Trophoblast cell (in vitro differentiated cells and primary cell): ENCODE results near the gene MNX1.

Experiments used
- DNase-seq, 2 donors: peaks; one replicate each; pipeline ENCODE4 v3.0.0-alpha.2; 2016
- H2AFZ ChIP-seq: 2 replicates; pipeline ENCODE4 v1.6.1; 2013; ENCODE audit warnings: low read length, moderate library complexity, mild to moderate bottlenecking; ENCODE audit not compliant: insufficient read depth, poor library complexity
- H2AK5ac ChIP-seq: 2 replicates; pipeline ENCODE4 v1.6.1; 2013; ENCODE audit warnings: mild to moderate bottlenecking, low read length
- H2BK120ac ChIP-seq: 2 replicates; pipeline ENCODE4 v1.6.1; 2013; ENCODE audit warnings: low read length, mild to moderate bottlenecking, moderate library complexity; ENCODE audit not compliant: insufficient read depth, poor library complexity
- H2BK12ac ChIP-seq: 2 replicates; pipeline ENCODE4 v1.6.1; 2013; ENCODE audit warnings: mild to moderate bottlenecking, low read length, moderate library complexity
- H2BK5ac ChIP-seq: 2 replicates; pipeline ENCODE4 v1.6.1; 2013; ENCODE audit warnings: low read length, low read depth, moderate library complexity, mild to moderate bottlenecking; ENCODE audit not compliant: poor library complexity
- H3K14ac ChIP-seq: 2 replicates; pipeline ENCODE4 v1.6.1; 2013; ENCODE audit warnings: mild to moderate bottlenecking, low read length
- H3K18ac ChIP-seq: 2 replicates; pipeline ENCODE4 v1.6.1; 2013; ENCODE audit warnings: mild to moderate bottlenecking, low read length
- H3K23ac ChIP-seq: 2 replicates; pipeline ENCODE4 v1.6.1; 2013; ENCODE audit warnings: low read length
- H3K27ac ChIP-seq: 2 replicates; pipeline ENCODE4 v1.5.1; 2013; ENCODE audit warnings: low read depth, mild to moderate bottlenecking, inconsistent platforms, low read length, moderate library complexity
- H3K27me3 ChIP-seq: 2 replicates; pipeline ENCODE4 v1.6.1; 2013; ENCODE audit warnings: inconsistent platforms, mild to moderate bottlenecking, low read length, moderate library complexity; ENCODE audit not compliant: insufficient read depth
- H3K36me3 ChIP-seq, 2 experiments: 1 replicate in 1 of 2; 2 replicates in 1 of 2; pipeline ENCODE4 v1.6.1; 2013; ENCODE audit warnings: low read length in 2 of 2, mild to moderate bottlenecking in 2 of 2, moderate library complexity in 1 of 2; ENCODE audit not compliant: insufficient read depth in 2 of 2, control insufficient read depth in 1 of 2
- H3K4ac ChIP-seq: 2 replicates; pipeline ENCODE4 v1.6.1; 2013; ENCODE audit warnings: low read depth, mild to moderate bottlenecking, low read length, moderate library complexity
- H3K4me1 ChIP-seq, 2 experiments: 1 replicate in 1 of 2; 2 replicates in 1 of 2; pipeline ENCODE4 v1.6.1; 2013; ENCODE audit warnings: low read length in 2 of 2, mild to moderate bottlenecking in 2 of 2, moderate library complexity in 1 of 2; ENCODE audit not compliant: insufficient read depth in 2 of 2, control insufficient read depth in 1 of 2
- H3K4me2 ChIP-seq: 2 replicates; pipeline ENCODE4 v1.6.1; 2013; ENCODE audit warnings: inconsistent platforms, mild to moderate bottlenecking, low read length, moderate library complexity
- H3K4me3 ChIP-seq: 2 replicates; pipeline ENCODE4 v1.5.1; 2013; ENCODE audit warnings: mild to moderate bottlenecking, low read depth, low read length, inconsistent platforms
- H3K79me1 ChIP-seq: one replicate; pipeline ENCODE4 v1.6.1; 2013; ENCODE audit warnings: low read length
- H3K79me2 ChIP-seq: 2 replicates; pipeline ENCODE4 v1.6.1; 2013; ENCODE audit warnings: low read length, mild to moderate bottlenecking; ENCODE audit not compliant: control insufficient read depth, insufficient read depth, poor library complexity
- H3K9ac ChIP-seq: 2 replicates; pipeline ENCODE4 v1.6.1; 2013; ENCODE audit warnings: mild to moderate bottlenecking, low read length
- H3K9me3 ChIP-seq: 2 replicates; pipeline ENCODE4 v1.6.1; 2013; ENCODE audit warnings: low read depth, mild to moderate bottlenecking, control low read depth, inconsistent platforms, low read length; ENCODE audit not compliant: insufficient read depth
- H4K12ac ChIP-seq: 2 replicates; pipeline ENCODE4 v1.6.1; 2013; ENCODE audit warnings: low read depth, mild to moderate bottlenecking, low read length, moderate library complexity
- H4K8ac ChIP-seq: 2 replicates; pipeline ENCODE4 v1.6.1; 2013; ENCODE audit warnings: low read depth, mild to moderate bottlenecking, low read length, moderate library complexity
- H4K91ac ChIP-seq: one replicate; pipeline ENCODE4 v1.6.1; 2013; ENCODE audit warnings: low read depth, mild to moderate bottlenecking, low read length, moderate library complexity
- WGBS: extraction: QIAGEN DNeasy Blood & Tissue Kit; methylation state at CpG from one replicate; pipeline ENCODE4 v1.1.7; 2013; ENCODE audit warnings: missing lambda C conversion rate; ENCODE audit not compliant: insufficient read length, insufficient coverage; ENCODE audit errors: extremely low coverage; 5-methylcytosine and 5-hydroxymethylcytosine counted together

MNX1 gene

DNA sequence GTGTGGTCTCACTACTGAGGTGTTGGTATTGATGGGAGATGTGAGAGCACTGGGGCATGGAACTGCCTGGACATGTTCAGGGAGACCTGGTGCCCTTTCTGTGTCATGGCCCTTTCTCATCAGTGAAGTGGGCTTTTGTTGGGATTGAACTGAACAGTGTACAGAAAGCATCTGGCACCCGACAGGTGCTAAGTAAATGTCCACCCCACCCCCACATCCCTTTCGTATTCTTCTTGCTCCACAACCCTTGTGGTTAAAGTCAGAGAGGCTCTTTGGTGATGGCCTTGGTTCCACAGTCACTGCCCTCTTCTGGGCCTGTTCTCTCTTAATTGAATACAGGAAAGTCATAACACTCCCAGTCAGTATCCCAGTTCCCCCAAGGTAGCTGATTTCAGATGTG, 55.5 kb downstream of the MNX1 start:
- DNase-seq: no peak
- Histone ChIP-seq H3K4me2 (no peak overlapping the region), H3K79me2 (peaks cover 3% of the 10 kb centered on the region), H3K23ac (no peak overlapping the region), H4K8ac (no peak overlapping the region), H2AK5ac (no peak overlapping the region), H2AFZ (no peak overlapping the region), H2BK12ac (no peak overlapping the region), H3K9ac (no peak overlapping the region), H3K4me3 (no peak overlapping the region), H3K4ac (no peak overlapping the region), H3K79me1 (no peaks in the 10 kb centered on the region), H3K18ac (no peak overlapping the region), H4K12ac (no peak overlapping the region), H3K14ac (no peak overlapping the region), H2BK5ac (no peak overlapping the region), H4K91ac (no peak overlapping the region), H3K36me3 (peaks cover 33 to 52% of the 10 kb centered on the region in 2 experiments), H2BK120ac (no peak overlapping the region), H3K9me3 (no peaks in the 10 kb centered on the region), H3K27me3 (no peaks in the 10 kb centered on the region), H3K27ac (no peak overlapping the region), H3K4me1 (peaks cover 2 to 10% of the 10 kb centered on the region in 2 experiments)
- no CpG with 5 or more reads among the region's 2 CpGs for WGBS
